ENCODE results near the gene RHBDF2.

The RHBDF2 gene

GRCh38 chr17:76422406-76422805 is 78.8 kb downstream of the RHBDF2 start:
- in situ Hi-C loops (cut with MboI; ENCODE audit: low sequenced_read_pairs) = loop anchor here (10.0 kb wide), 1 partner anchor 62 kb away; no protein-coding TSS in a partner anchor

GRCh38 chr17:76421044-76421407 is 80.2 kb downstream of the RHBDF2 start:
- in situ Hi-C loops (cut with MboI; ENCODE audit: low sequenced_read_pairs) = loop anchor here (10.0 kb wide), 1 partner anchor 64 kb away; no protein-coding TSS in a partner anchor
